ENCODE measurements around the gene FBXW9. TPM values are rescaled to one million over a fixed set of nuclear protein-coding genes. Genes with fewer than 3 reads are reported as not detected.

Gene FBXW9
- polyA plus RNA-seq, 1 donor from 2014 or later: 16.2 TPM

- no peaks in the 10 kb centered on the region for H4K20me1 ChIP-seq (ENCODE audit: insufficient read depth)
- H3K27ac ChIP-seq (ENCODE audit: low read length): no peak overlapping the region
- H2AFZ ChIP-seq (ENCODE audit: low read depth, low read length): no peak overlapping the region
- H3K79me2 ChIP-seq (replicated peaks; ENCODE audit: insufficient read depth, low read length): no peaks in the 10 kb centered on the region
- H3K9me2 ChIP-seq (ENCODE audit: insufficient read depth, low read length): no peaks in the 10 kb centered on the region
- no peak overlapping the region for H3K4me2 ChIP-seq (ENCODE audit: low read length)
- H3K9me3 ChIP-seq (ENCODE audit: low read length): no peaks in the 10 kb centered on the region
- H3K36me3 ChIP-seq (ENCODE audit: insufficient read depth, low read length): no peaks in the 10 kb centered on the region
- H3K27me3 ChIP-seq (ENCODE audit: insufficient read depth, low read depth, low read length): no peaks in the 10 kb centered on the region
- H3K9ac ChIP-seq (ENCODE audit: low read length): no peak overlapping the region
- no peak overlapping the region for H3K4me3 ChIP-seq (ENCODE audit: low read length)
- H3F3A ChIP-seq (ENCODE audit: insufficient read depth, low read length, poor library complexity, severe bottlenecking): no peaks in the 10 kb centered on the region
- TF ChIP-seq SMC3 (conservative IDR thresholded peaks at IDR 0.05; ENCODE audit: poor library complexity) (no peak), TAF1 (IDR thresholded peaks at IDR 0.05; ENCODE audit: low read depth) (no peak), EZH2 (IDR thresholded peaks at IDR 0.05; ENCODE audit: borderline replicate concordance, insufficient read depth, low read length, poor library complexity, severe bottlenecking) (no peak), RAD21 (conservative IDR thresholded peaks at IDR 0.05) (no peak), EP300 (conservative IDR thresholded peaks at IDR 0.05; ENCODE audit: poor library complexity, severe bottlenecking) (no peak), REST (IDR thresholded peaks at IDR 0.05; ENCODE audit: borderline replicate concordance) (no peak), POLR2AphosphoS5 (IDR thresholded peaks at IDR 0.05) (no peak), MXI1 (conservative IDR thresholded peaks at IDR 0.05; ENCODE audit: poor library complexity, severe bottlenecking) (no peak)
- TF ChIP-seq, protein P1, sequence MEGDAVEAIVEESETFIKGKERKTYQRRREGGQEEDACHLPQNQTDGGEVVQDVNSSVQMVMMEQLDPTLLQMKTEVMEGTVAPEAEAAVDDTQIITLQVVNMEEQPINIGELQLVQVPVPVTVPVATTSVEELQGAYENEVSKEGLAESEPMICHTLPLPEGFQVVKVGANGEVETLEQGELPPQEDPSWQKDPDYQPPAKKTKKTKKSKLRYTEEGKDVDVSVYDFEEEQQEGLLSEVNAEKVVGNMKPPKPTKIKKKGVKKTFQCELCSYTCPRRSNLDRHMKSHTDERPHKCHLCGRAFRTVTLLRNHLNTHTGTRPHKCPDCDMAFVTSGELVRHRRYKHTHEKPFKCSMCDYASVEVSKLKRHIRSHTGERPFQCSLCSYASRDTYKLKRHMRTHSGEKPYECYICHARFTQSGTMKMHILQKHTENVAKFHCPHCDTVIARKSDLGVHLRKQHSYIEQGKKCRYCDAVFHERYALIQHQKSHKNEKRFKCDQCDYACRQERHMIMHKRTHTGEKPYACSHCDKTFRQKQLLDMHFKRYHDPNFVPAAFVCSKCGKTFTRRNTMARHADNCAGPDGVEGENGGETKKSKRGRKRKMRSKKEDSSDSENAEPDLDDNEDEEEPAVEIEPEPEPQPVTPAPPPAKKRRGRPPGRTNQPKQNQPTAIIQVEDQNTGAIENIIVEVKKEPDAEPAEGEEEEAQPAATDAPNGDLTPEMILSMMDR (IDR thresholded peaks at IDR 0.05; ENCODE audit: poor library complexity, severe bottlenecking): no peak
These were observed 7.4 kb downstream of the FBXW9 start for GRCh38 chr19:12689012-12689411.

GRCh38 chr19:12687496-12688196 lies 8.8 kb downstream of the FBXW9 start, which contains the start of gene GNG14:
TSS of gene GNG14 (plus strand) at chr19:12687998. CDS start at chr19:12688049, 51 bp downstream.
- H3K4me2 ChIP-seq (ENCODE audit: low read length): no peak within 1 kb of the TSS
- no peaks in the 10 kb centered on the region for H3K79me2 ChIP-seq (replicated peaks; ENCODE audit: insufficient read depth, low read length)
- TF ChIP-seq TAF1 (IDR thresholded peaks at IDR 0.05; ENCODE audit: low read depth) (no peak), MXI1 (conservative IDR thresholded peaks at IDR 0.05; ENCODE audit: poor library complexity, severe bottlenecking) (no peak)

More at GRCh38 chr19:12687496-12688196, 8.8 kb downstream of the FBXW9 start, which contains the start of gene GNG14:
- Histone ChIP-seq H3K4me3 (ENCODE audit: low read length) (no peak within 1 kb of the TSS), H3K27ac (ENCODE audit: low read length) (no peak within 1 kb of the TSS), H3K36me3 (ENCODE audit: insufficient read depth, low read length) (no peaks in the 10 kb centered on the region), H3K27me3 (ENCODE audit: insufficient read depth, low read depth, low read length) (no peaks in the 10 kb centered on the region), H3K9me2 (ENCODE audit: insufficient read depth, low read length) (no peaks in the 10 kb centered on the region), H3K9ac (ENCODE audit: low read length) (no peak within 1 kb of the TSS), H2AFZ (ENCODE audit: low read depth, low read length) (no peak within 1 kb of the TSS), H3F3A (ENCODE audit: insufficient read depth, low read length, poor library complexity, severe bottlenecking) (no peaks in the 10 kb centered on the region), H4K20me1 (ENCODE audit: insufficient read depth) (no peaks in the 10 kb centered on the region), H3K9me3 (ENCODE audit: low read length) (no peaks in the 10 kb centered on the region)

Measured in neural cell (in vitro differentiated cells).